GM18502 (cell line): ENCODE results near the gene SUCLG1.

Source experiments
- ATAC-seq: cut with Tn5 transposase; IDR thresholded peaks from one replicate; pipeline ENCODE4 v1.9.1; 2021; ENCODE audit warnings: mild to moderate bottlenecking; ENCODE audit not compliant: unreplicated experiment, poor library complexity

The SUCLG1 gene

GRCh38 chr2:84459018-84459943 lies at the start of gene SUCLG1:
SUCLG1 (minus strand) TSS chr2:84459280; CDS start chr2:84459269, 11 bp downstream.
- ATAC-seq: peak; percentile 96

GRCh38 chr2:84498150-84498799 lies 39.2 kb upstream of the SUCLG1 start:
- ATAC-seq: no peak

GRCh38 chr2:84497285-84497684 lies 38.2 kb upstream of the SUCLG1 start:
- no peak for ATAC-seq

GRCh38 chr2:84496386-84496785 lies 37.3 kb upstream of the SUCLG1 start:
- ATAC-seq: no peak

- ATAC-seq: peak; percentile 88
Observed at GRCh38 chr2:84495539-84496146, 36.6 kb upstream of the SUCLG1 start.

GRCh38 chr2:84494070-84494469 lies 35.0 kb upstream of the SUCLG1 start:
- no peak for ATAC-seq

GRCh38 chr2:84493514-84493913 lies 34.4 kb upstream of the SUCLG1 start:
- ATAC-seq: no peak

GRCh38 chr2:84492571-84492970 lies 33.5 kb upstream of the SUCLG1 start:
- ATAC-seq: no peak

GRCh38 chr2:84491741-84492140 lies 32.7 kb upstream of the SUCLG1 start:
- ATAC-seq: no peak

- ATAC-seq: no peak
Observed at GRCh38 chr2:84491256-84491655, 32.2 kb upstream of the SUCLG1 start.

- ATAC-seq: no peak
Observed at GRCh38 chr2:84487298-84487996, 28.4 kb upstream of the SUCLG1 start.

- no peak for ATAC-seq
Observed at GRCh38 chr2:84486441-84487115, 27.5 kb upstream of the SUCLG1 start.

GRCh38 chr2:84483320-84483719 lies 24.2 kb upstream of the SUCLG1 start:
- no peak for ATAC-seq

- no peak for ATAC-seq
Observed at GRCh38 chr2:84482603-84483002, 23.5 kb upstream of the SUCLG1 start.

- no peak for ATAC-seq
Observed at GRCh38 chr2:84481702-84482101, 22.6 kb upstream of the SUCLG1 start.

- no peak for ATAC-seq
Observed at GRCh38 chr2:84478867-84479266, 19.8 kb upstream of the SUCLG1 start.

GRCh38 chr2:84477886-84478285 lies 18.8 kb upstream of the SUCLG1 start:
- ATAC-seq: no peak

- ATAC-seq: no peak
Observed at GRCh38 chr2:84474176-84474575, 15.1 kb upstream of the SUCLG1 start.

- ATAC-seq: no peak
Observed at GRCh38 chr2:84472856-84473565, 13.9 kb upstream of the SUCLG1 start.
